VCaP (cell line): ENCODE measurements around the gene RCOR2.

Experiments used
- H3K27ac ChIP-seq: fragments of 450-650 bp; 2 replicates; pipeline ENCODE4 v1.5.1; 2017
- TF ChIP-seq, protein P1 (sequence below): fragments of 450-650 bp; conservative IDR thresholded peaks from 2 replicates; pipeline ENCODE4 v1.5.1; 2017; ENCODE audit warnings: mild to moderate bottlenecking, moderate library complexity

Gene RCOR2

GRCh38 chr11:63938479-63939396 lies 21.8 kb upstream of the RCOR2 start, which contains the start of gene NAA40:
NAA40 (plus strand) TSS chr11:63939002; CDS start chr11:63939097, 95 bp downstream.
- TF ChIP-seq, protein P1, sequence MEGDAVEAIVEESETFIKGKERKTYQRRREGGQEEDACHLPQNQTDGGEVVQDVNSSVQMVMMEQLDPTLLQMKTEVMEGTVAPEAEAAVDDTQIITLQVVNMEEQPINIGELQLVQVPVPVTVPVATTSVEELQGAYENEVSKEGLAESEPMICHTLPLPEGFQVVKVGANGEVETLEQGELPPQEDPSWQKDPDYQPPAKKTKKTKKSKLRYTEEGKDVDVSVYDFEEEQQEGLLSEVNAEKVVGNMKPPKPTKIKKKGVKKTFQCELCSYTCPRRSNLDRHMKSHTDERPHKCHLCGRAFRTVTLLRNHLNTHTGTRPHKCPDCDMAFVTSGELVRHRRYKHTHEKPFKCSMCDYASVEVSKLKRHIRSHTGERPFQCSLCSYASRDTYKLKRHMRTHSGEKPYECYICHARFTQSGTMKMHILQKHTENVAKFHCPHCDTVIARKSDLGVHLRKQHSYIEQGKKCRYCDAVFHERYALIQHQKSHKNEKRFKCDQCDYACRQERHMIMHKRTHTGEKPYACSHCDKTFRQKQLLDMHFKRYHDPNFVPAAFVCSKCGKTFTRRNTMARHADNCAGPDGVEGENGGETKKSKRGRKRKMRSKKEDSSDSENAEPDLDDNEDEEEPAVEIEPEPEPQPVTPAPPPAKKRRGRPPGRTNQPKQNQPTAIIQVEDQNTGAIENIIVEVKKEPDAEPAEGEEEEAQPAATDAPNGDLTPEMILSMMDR = peak; percentile 43
- peak within 1 kb of the TSS; percentile 81 for H3K27ac ChIP-seq

DNA sequence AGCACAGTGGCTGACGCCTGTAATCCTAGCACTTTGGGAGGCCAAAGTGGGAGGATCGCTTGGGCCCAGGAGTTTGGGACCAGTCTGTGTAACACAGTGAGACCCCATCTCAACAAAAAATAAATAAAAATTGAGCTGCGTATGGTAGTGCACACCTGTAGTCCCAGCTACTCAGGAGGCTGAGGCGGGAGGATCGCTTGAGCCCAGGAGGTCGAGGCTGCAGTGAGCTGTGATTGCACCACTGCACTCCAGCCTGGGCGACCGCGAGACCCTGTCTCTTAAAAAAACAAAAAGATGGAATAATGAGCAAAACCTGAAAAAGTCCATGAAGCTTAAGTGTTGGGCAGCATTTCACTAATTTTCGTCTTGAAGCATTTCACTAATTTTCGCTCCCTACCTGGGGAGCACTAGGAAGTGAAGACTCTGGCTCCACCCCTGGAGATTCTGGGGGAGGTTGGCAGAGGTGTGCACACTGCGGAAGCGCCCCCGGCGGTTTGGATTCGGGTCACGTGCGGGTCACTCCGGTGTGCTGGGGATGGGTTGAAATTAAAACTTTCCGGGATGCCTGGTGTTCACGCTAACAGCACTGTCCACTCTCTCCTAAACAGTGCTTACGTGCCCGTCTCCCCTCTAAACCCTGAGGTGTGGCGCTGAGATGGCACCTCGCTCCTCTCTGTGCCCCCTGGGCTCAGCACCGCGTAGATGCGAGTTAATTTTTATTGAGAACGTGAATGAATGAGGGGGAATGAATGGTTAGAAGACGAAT lies 20.9 kb upstream of the RCOR2 start:
- H3K27ac ChIP-seq = peak overlapping the region; percentile 81
- TF ChIP-seq, protein P1 = no peak; the same call in 1 of the 2 replicates

- TF ChIP-seq, protein P1 = no peak
- H3K27ac ChIP-seq = no peak overlapping the region
Measured at GRCh38 chr11:63933459-63933858, 16.5 kb upstream of the RCOR2 start.

- no peak overlapping the region for H3K27ac ChIP-seq
- TF ChIP-seq, protein P1 = no peak
Measured at GRCh38 chr11:63931876-63932275, 14.9 kb upstream of the RCOR2 start.

DNA sequence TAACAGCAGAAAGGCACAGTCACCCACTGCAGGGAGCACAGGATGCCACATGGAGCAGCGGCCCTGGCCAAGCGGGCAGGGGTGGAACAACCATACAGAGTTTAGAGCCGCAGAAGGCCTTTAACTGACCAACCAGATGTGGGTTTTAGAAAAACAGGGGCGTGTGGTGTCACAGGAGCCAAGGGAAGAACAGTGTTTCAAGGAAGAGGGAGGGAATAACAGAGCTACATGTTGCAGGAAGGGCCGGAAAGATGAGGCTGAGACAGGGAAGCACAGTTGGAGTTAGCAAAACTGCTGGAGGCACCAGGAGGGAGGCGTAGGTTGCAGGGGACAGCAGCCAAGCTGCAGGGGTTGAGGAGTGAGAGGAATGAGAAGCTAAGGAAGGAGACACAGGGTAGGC lies 14.1 kb upstream of the RCOR2 start:
- H3K27ac ChIP-seq = no peak overlapping the region
- TF ChIP-seq, protein P1 = no peak

DNA sequence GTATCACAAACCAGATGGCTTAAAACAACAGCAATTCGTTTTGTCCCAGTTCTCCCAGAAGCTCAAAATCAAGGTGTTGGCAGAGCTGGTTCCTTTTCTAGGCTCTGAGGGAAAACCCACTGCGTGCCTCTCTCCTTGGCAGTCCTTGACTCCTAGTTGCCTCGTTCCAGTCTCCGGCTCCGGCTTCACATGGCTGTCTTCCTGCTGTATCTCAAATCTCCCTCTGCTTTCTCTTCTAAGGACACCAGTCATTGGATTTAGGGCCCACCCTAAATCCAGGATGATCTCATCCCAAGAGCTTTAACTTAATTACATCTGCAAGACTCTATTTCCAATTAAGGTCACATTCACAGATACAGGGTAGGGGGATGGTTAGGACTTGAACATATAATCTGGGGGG lies 12.7 kb upstream of the RCOR2 start:
- no peak overlapping the region for H3K27ac ChIP-seq
- TF ChIP-seq, protein P1 = no peak

DNA sequence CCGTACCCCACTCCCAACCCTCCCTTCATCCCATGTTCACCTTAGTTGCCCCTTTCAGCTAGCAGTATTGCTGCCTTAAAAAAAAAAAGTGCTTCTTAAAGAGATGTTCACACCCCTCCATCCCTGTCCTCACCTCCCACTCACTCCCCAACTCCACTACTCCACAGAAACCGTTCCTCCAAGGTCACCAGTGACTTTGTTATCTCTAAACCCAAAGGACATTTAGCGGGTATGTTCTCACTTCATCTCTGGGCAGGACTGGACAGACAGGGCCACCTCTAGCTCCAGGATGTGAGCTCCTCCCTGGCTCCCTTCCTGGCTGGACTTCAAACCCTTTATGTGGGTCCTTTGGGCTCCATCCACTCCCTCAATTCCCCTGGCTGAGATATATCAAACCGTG lies 6.4 kb upstream of the RCOR2 start:
- TF ChIP-seq, protein P1 = no peak
- H3K27ac ChIP-seq = no peak overlapping the region
